Calu3 (cell line): Measurements from ENCODE around the gene DCLRE1A. TPM values are rescaled to one million over a fixed set of nuclear protein-coding genes. Genes with fewer than 3 reads are reported as not detected.

Experiments
- BruUV-seq: library from RNA; stranded (reverse); fragments of 400-500 nt; replicated peaks from 2 replicates; lab custom pipeline; 2021; lab: Mats Ljungman, UMichigan
- CTCF ChIA-PET: fragments of 300-600 bp; sonication (Branson Sonifier 250); formaldehyde crosslinking; loops from one replicate; lab custom pipeline; 2022; ENCODE audit warnings: antibody characterized with exemption; lab: Charles Lee
- DNase-seq: peaks from one replicate; pipeline ENCODE4 v3.0.0; 2022
- H3K27ac Mint-ChIP-seq: one replicate; pipeline ENCODE4 v1.8.0; 2022; ENCODE audit warnings: mixed read lengths; ENCODE audit not compliant: unreplicated experiment
- H3K27me3 Mint-ChIP-seq: one replicate; pipeline ENCODE4 v1.8.0; 2022; ENCODE audit warnings: mixed read lengths; ENCODE audit not compliant: unreplicated experiment
- H3K36me3 Mint-ChIP-seq: one replicate; pipeline ENCODE4 v1.8.0; 2022; ENCODE audit warnings: mild to moderate bottlenecking, moderate library complexity, mixed read lengths; ENCODE audit not compliant: insufficient read depth, unreplicated experiment
- H3K4me1 Mint-ChIP-seq: one replicate; pipeline ENCODE4 v1.8.0; 2022; ENCODE audit warnings: mild to moderate bottlenecking, low read depth, mixed read lengths; ENCODE audit not compliant: unreplicated experiment
- H3K4me3 Mint-ChIP-seq: one replicate; pipeline ENCODE4 v1.8.0; 2022; ENCODE audit warnings: mild to moderate bottlenecking, low read depth, moderate library complexity, mixed read lengths; ENCODE audit not compliant: unreplicated experiment
- H3K9me3 Mint-ChIP-seq: one replicate; pipeline ENCODE4 v1.8.0; 2022; ENCODE audit warnings: low read depth, mixed read lengths; ENCODE audit not compliant: unreplicated experiment
- intact Hi-C: fragments of 100-400 bp; cut with micrococcal nuclease; formaldehyde crosslinking; loops from one replicate; pipeline ENCODE4 v1.10.0; 2022; ENCODE audit not compliant: unreplicated experiment
- total RNA-seq: library from RNA; stranded (reverse); gene quantifications from 2 replicates; pipeline ENCODE4 v1.2.3, GENCODE V29; 2022
- TF ChIP-seq, protein P1 (sequence below): fragments of 200-600 bp; IDR thresholded peaks from one replicate; pipeline ENCODE4 v1.8.0; 2022; ENCODE audit warnings: antibody characterized with exemption; ENCODE audit not compliant: unreplicated experiment

DCLRE1A gene
- total RNA-seq, 1 experiment from 2014 or later, result 7.9 TPM

DNA sequence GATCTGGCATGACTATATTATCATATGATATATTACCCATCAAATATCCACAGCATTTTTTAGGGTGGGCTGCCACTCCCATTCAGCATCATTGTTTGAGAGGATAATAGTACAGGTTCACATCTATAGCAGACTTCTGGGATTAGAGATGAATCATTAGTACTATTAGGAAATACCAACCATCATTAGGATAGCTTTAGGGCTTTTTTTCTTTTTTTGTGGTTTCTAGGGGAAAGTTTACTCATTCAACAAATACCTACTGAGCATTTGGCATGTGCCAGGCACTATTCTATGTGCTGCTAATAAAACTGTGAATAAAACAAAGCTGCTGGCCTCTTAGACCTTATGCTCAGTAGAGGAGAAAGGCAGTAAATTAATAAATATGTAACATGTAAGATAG, 41.1 kb upstream of the DCLRE1A start:
- intact Hi-C loops, result no loop called here
- H3K27ac Mint-ChIP-seq, result no peak overlapping the region
- CTCF ChIA-PET, result no interaction called here

GRCh38 chr10:113894581-113894980, 40.7 kb upstream of the DCLRE1A start:
- Mint-ChIP-seq H3K27ac (no peak overlapping the region), H3K9me3 (no peaks in the 10 kb centered on the region), H3K27me3 (no peaks in the 10 kb centered on the region), H3K36me3 (peaks cover 5% of the 10 kb centered on the region), H3K4me1 (no peaks in the 10 kb centered on the region), H3K4me3 (no peak overlapping the region)
- TF ChIP-seq, protein P1, sequence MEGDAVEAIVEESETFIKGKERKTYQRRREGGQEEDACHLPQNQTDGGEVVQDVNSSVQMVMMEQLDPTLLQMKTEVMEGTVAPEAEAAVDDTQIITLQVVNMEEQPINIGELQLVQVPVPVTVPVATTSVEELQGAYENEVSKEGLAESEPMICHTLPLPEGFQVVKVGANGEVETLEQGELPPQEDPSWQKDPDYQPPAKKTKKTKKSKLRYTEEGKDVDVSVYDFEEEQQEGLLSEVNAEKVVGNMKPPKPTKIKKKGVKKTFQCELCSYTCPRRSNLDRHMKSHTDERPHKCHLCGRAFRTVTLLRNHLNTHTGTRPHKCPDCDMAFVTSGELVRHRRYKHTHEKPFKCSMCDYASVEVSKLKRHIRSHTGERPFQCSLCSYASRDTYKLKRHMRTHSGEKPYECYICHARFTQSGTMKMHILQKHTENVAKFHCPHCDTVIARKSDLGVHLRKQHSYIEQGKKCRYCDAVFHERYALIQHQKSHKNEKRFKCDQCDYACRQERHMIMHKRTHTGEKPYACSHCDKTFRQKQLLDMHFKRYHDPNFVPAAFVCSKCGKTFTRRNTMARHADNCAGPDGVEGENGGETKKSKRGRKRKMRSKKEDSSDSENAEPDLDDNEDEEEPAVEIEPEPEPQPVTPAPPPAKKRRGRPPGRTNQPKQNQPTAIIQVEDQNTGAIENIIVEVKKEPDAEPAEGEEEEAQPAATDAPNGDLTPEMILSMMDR, result no peak
- BruUV-seq, result no TSS peak
- CTCF ChIA-PET, result no interaction called here
- no peak for DNase-seq
- intact Hi-C loops, result no loop called here

More for the DNA sequence above, 41.1 kb upstream of the DCLRE1A start:
- TF ChIP-seq, protein P1, result no peak
- no TSS peak for BruUV-seq
- Mint-ChIP-seq H3K4me1 (no peaks in the 10 kb centered on the region), H3K27me3 (no peaks in the 10 kb centered on the region), H3K9me3 (no peaks in the 10 kb centered on the region), H3K4me3 (no peak overlapping the region), H3K36me3 (peaks cover 5% of the 10 kb centered on the region)
- DNase-seq, result no peak

DNA sequence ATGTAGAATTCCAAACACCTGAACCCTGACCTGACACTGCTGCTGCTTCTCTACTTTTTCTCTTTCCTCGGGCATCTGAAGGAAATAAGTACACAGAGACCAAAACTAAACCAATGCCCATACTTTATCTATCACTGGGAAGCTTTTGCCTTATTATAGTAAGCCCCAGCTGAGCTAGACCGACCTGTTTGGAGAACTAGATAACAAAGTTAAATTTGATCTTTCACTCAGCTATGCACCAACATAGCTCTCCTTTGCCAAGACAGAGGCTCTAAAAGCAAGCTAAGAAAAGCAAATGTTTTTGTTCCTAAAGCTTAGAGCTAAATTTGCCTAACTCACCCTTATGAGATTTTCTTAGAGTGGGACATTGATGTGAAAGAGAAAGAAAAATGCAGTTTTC, 39.7 kb upstream of the DCLRE1A start:
- Mint-ChIP-seq H3K27me3 (no peaks in the 10 kb centered on the region), H3K36me3 (no peaks in the 10 kb centered on the region), H3K4me3 (no peak overlapping the region), H3K27ac (no peak overlapping the region), H3K9me3 (no peaks in the 10 kb centered on the region), H3K4me1 (no peaks in the 10 kb centered on the region)
- no peak for DNase-seq
- intact Hi-C loops, result no loop called here
- BruUV-seq, result no TSS peak
- CTCF ChIA-PET, result no interaction called here
- TF ChIP-seq, protein P1, result no peak

DNA sequence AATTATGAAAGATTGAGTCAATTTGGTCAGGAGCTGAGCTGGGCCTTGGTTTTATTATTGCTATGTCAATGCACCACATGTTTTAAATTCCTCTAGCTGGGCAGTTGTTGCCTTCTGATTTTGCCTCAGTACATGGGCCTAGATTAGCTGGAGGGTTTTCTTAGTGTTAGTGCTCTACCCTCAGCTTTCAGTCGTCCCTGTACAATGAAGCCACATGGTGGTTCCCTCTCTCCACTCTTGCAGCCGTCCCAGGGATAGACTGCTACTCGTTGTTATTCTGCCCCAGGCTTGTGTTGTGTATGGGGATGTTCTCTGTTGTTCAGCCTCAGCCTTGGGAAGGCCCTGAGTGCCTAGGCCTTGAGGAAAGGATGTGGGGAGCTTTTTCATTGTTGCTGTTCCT, 37.6 kb upstream of the DCLRE1A start:
- intact Hi-C loops, result no loop called here
- no TSS peak for BruUV-seq
- no peak overlapping the region for H3K27ac Mint-ChIP-seq
- CTCF ChIA-PET, result no interaction called here
- no peaks in the 10 kb centered on the region for H3K9me3 Mint-ChIP-seq
- TF ChIP-seq, protein P1, result no peak
- no peaks in the 10 kb centered on the region for H3K36me3 Mint-ChIP-seq
- no peaks in the 10 kb centered on the region for H3K4me1 Mint-ChIP-seq
- H3K27me3 Mint-ChIP-seq, result no peaks in the 10 kb centered on the region
- no peak overlapping the region for H3K4me3 Mint-ChIP-seq
- DNase-seq, result no peak
